RWPE2 (cell line): ENCODE results near the gene PSMB7.

Source experiments
- ATAC-seq: fragments of 200-7000 bp; cut with Tn5 transposase; 3 replicates; pipeline ENCODE4 v1.9.1; 2021; ENCODE audit warnings: low read depth
- DNase-seq: peaks from one replicate; pipeline ENCODE4 v3.0.0-alpha.2; 2020; ENCODE audit warnings: low spot score
- H3K27ac ChIP-seq: fragments of 450-650 bp; 2 replicates; pipeline ENCODE4 v1.5.1; 2017; ENCODE audit warnings: mild to moderate bottlenecking; ENCODE audit not compliant: poor library complexity, severe bottlenecking
- H3K27me3 ChIP-seq: fragments of 250-450 bp; sonication (Bioruptor Pico); 2 replicates; pipeline ENCODE4 v1.5.1; 2021; ENCODE audit warnings: mild to moderate bottlenecking, moderate library complexity; ENCODE audit not compliant: insufficient read depth, poor library complexity, severe bottlenecking
- H3K36me3 ChIP-seq: fragments of 250-450 bp; sonication (Bioruptor Pico); 2 replicates; pipeline ENCODE4 v1.5.1; 2020; ENCODE audit warnings: low read depth, mild to moderate bottlenecking, moderate library complexity
- H3K4me1 ChIP-seq: fragments of 250-450 bp; sonication (Bioruptor Pico); 2 replicates; pipeline ENCODE4 v1.5.1; 2021; ENCODE audit warnings: mild to moderate bottlenecking, moderate library complexity; ENCODE audit not compliant: insufficient read depth, poor library complexity, severe bottlenecking
- H3K4me3 ChIP-seq: fragments of 250-450 bp; sonication (Bioruptor Pico); 2 replicates; pipeline ENCODE4 v1.5.1; 2021; ENCODE audit warnings: mild to moderate bottlenecking, moderate library complexity; ENCODE audit not compliant: severe bottlenecking
- H3K9me3 ChIP-seq: fragments of 250-450 bp; sonication (Bioruptor Pico); 2 replicates; pipeline ENCODE4 v1.5.1; 2021; ENCODE audit warnings: mild to moderate bottlenecking, moderate library complexity; ENCODE audit not compliant: severe bottlenecking
- TF ChIP-seq, protein P1 (sequence below): fragments of 450-650 bp; IDR thresholded peaks from one replicate; pipeline ENCODE4 v1.5.1; 2017; ENCODE audit warnings: mild to moderate bottlenecking, moderate library complexity; ENCODE audit not compliant: poor library complexity, severe bottlenecking

The PSMB7 gene

DNA sequence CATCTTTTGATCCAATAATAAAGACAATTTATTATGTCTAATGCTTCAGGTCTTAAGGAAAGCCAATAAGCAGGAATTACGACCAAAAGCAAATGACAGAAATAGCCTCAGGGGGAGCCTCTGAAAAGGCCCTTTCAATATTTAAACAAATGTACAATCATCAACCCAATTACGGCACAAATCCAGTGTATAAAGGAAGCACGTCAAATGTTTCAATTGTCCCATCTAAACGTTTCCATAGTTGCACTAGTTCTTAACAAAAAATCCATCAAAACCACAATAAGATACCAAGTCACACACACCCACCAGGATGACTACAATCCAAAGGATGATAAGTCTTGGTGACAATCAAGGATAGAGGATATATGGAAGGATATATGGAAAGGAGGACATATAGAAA is 41.9 kb downstream of the PSMB7 start:
- H3K4me1 ChIP-seq, result peaks cover 13% of the 10 kb centered on the region
- ATAC-seq (no peak), DNase-seq (no peak)
- peaks cover 24% of the 10 kb centered on the region for H3K36me3 ChIP-seq
- H3K9me3 ChIP-seq, result no peaks in the 10 kb centered on the region
- H3K27ac ChIP-seq, result no peak overlapping the region
- TF ChIP-seq, protein P1, sequence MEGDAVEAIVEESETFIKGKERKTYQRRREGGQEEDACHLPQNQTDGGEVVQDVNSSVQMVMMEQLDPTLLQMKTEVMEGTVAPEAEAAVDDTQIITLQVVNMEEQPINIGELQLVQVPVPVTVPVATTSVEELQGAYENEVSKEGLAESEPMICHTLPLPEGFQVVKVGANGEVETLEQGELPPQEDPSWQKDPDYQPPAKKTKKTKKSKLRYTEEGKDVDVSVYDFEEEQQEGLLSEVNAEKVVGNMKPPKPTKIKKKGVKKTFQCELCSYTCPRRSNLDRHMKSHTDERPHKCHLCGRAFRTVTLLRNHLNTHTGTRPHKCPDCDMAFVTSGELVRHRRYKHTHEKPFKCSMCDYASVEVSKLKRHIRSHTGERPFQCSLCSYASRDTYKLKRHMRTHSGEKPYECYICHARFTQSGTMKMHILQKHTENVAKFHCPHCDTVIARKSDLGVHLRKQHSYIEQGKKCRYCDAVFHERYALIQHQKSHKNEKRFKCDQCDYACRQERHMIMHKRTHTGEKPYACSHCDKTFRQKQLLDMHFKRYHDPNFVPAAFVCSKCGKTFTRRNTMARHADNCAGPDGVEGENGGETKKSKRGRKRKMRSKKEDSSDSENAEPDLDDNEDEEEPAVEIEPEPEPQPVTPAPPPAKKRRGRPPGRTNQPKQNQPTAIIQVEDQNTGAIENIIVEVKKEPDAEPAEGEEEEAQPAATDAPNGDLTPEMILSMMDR, result no peak
- H3K27me3 ChIP-seq, result no peaks in the 10 kb centered on the region
- H3K4me3 ChIP-seq, result no peak overlapping the region

DNA sequence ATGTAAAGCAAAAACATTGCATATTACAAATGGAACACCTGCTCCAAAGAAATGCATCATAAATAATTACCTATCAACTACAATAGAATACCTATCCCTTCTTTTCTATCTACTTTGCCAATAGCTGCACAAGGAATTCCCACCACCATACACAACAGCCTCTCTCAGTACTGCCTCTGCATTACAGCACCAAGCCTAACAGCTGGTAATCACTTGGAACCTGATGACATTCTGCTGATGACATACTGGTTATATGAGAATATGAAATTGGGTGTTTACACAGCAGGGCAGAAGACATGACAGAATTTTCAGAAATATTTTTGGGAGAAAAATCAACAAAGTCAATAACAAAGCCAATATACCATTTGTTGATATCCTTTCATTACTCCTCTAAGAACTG is 43.2 kb downstream of the PSMB7 start:
- peaks cover 24% of the 10 kb centered on the region for H3K36me3 ChIP-seq
- DNase-seq (no peak), ATAC-seq (no peak)
- TF ChIP-seq, protein P1, result no peak
- peaks cover 20% of the 10 kb centered on the region for H3K4me1 ChIP-seq
- no peaks in the 10 kb centered on the region for H3K9me3 ChIP-seq
- H3K27ac ChIP-seq, result no peak overlapping the region
- no peak overlapping the region for H3K4me3 ChIP-seq
- H3K27me3 ChIP-seq, result no peaks in the 10 kb centered on the region

- peak; percentile 40; the same call in 2 of the 3 replicates for ATAC-seq
- DNase-seq, result no peak
- H3K36me3 ChIP-seq, result peaks cover 21% of the 10 kb centered on the region
Observed at GRCh38 chr9:124370896-124371582, 44.2 kb downstream of the PSMB7 start.

DNA sequence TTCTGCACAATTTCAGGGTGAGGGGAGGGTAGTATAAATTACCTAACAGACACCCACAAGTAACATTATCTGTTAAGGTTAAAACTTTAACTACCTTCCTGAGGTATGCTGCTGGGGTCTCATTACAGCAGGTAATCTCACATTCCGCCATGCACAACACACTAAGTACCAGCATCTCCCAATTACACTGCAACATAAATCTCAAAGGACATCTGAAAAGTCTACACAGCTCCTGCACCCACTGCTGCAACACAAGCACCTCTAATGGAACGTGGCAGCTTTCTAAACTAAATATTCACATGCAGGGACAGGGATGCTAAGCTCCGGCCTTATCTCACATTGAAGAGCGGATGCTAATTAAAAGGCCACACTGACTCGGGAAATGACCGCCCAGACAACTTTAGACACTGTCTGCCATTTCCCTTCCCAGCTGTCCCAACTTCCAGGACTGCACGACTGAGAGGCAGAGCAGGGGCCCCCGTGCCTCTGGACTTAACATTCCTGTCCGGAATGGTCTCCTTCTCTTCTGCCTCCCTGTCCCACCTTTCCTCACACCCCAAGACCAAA is 45.9 kb downstream of the PSMB7 start:
- TF ChIP-seq, protein P1, result no peak
- H3K27ac ChIP-seq, result no peak overlapping the region
- no peaks in the 10 kb centered on the region for H3K27me3 ChIP-seq
- H3K4me1 ChIP-seq, result peaks cover 30% of the 10 kb centered on the region
- no peak overlapping the region for H3K4me3 ChIP-seq
- no peak for ATAC-seq
- DNase-seq, result no peak
- no peaks in the 10 kb centered on the region for H3K9me3 ChIP-seq
- H3K36me3 ChIP-seq, result peaks cover 8% of the 10 kb centered on the region

More at GRCh38 chr9:124370896-124371582, 44.2 kb downstream of the PSMB7 start:
- TF ChIP-seq, protein P1, result no peak
- Histone ChIP-seq H3K27ac (no peak overlapping the region), H3K4me1 (peaks cover 30% of the 10 kb centered on the region), H3K9me3 (no peaks in the 10 kb centered on the region), H3K27me3 (no peaks in the 10 kb centered on the region), H3K4me3 (no peak overlapping the region)

- peaks cover 30% of the 10 kb centered on the region for H3K4me1 ChIP-seq
- TF ChIP-seq, protein P1, result no peak
- no peaks in the 10 kb centered on the region for H3K9me3 ChIP-seq
- peaks cover 4% of the 10 kb centered on the region; the same call in 1 of the 2 replicates for H3K36me3 ChIP-seq
- H3K4me3 ChIP-seq, result no peak overlapping the region
- ATAC-seq (no peak), DNase-seq (no peak)
- no peak overlapping the region for H3K27ac ChIP-seq
- H3K27me3 ChIP-seq, result no peaks in the 10 kb centered on the region
Observed at GRCh38 chr9:124368692-124369091, 46.5 kb downstream of the PSMB7 start.
